Measurements from ENCODE around the gene CDK11B.
A peak's percentile ranks its signal among the peaks of the same experiment; 100 is the strongest.
"Not testable (repeated sequence)": the region's sequence is repeated elsewhere in the genome, so short reads cannot be mapped to it uniquely, and the experiment has no call there.

Gene CDK11B

GRCh38 chr1:1647567-1648241, 11.1 kb downstream of the CDK11B start:
- DNase-seq = not testable (repeated sequence)

- not testable (repeated sequence) for DNase-seq
Measured at GRCh38 chr1:1646326-1646725, 12.5 kb downstream of the CDK11B start.

GRCh38 chr1:1640711-1641461, 17.9 kb downstream of the CDK11B start:
- not testable (repeated sequence) for DNase-seq

GRCh38 chr1:1640081-1640480, 18.7 kb downstream of the CDK11B start:
- not testable (repeated sequence) for DNase-seq

GRCh38 chr1:1639368-1639767, 19.4 kb downstream of the CDK11B start:
- DNase-seq = not testable (repeated sequence)

- not testable (repeated sequence) for DNase-seq
Measured at GRCh38 chr1:1638528-1638927, 20.3 kb downstream of the CDK11B start.

- not testable (repeated sequence) for DNase-seq
Measured at GRCh38 chr1:1637479-1637875, 21.3 kb downstream of the CDK11B start.

GRCh38 chr1:1636621-1637478, 22.0 kb downstream of the CDK11B start:
- DNase-seq = not testable (repeated sequence)

- DNase-seq = peak; percentile 12
Measured at GRCh38 chr1:1634613-1635012, 24.2 kb downstream of the CDK11B start.

- DNase-seq = not testable (repeated sequence)
Measured at GRCh38 chr1:1633409-1633808, 25.4 kb downstream of the CDK11B start.

GRCh38 chr1:1631782-1632420, 26.9 kb downstream of the CDK11B start, which contains the start of gene MMP23B:
Gene MMP23B, plus strand, starts transcription at chr1:1632173. Its CDS starts 46 bp downstream, at chr1:1632219.
- DNase-seq = peak; percentile 16

- DNase-seq = peak; percentile 46
Measured at GRCh38 chr1:1630965-1631781, 27.6 kb downstream of the CDK11B start.

GRCh38 chr1:1630191-1630964, 28.4 kb downstream of the CDK11B start:
- DNase-seq = peak; percentile 98

- peak; percentile 89 for DNase-seq
Measured at GRCh38 chr1:1629430-1630190, 29.2 kb downstream of the CDK11B start.

GRCh38 chr1:1628754-1629429, 29.9 kb downstream of the CDK11B start:
- DNase-seq = peak; percentile 37

GRCh38 chr1:1627829-1628753, 30.7 kb downstream of the CDK11B start:
- no peak for DNase-seq

GRCh38 chr1:1627261-1627828, 31.5 kb downstream of the CDK11B start:
- no peak for DNase-seq

All from CD4-positive, alpha-beta T cell treated with Interleukin-15 for 1 hour (primary cell).